BLaER1 treated with 17β-estradiol and CSF1 and Interleukin-3, amounts not matched to agents 10 nM and 100 nM (cell line): ENCODE data around the gene RCBTB2.

ENCODE experiments used
- H3K27ac ChIP-seq, 11 experiments: shearing (Covaris generic); formaldehyde crosslinking; 2 replicates each; pipeline ENCODE4 v1.8.1; 2022
- H3K27me3 ChIP-seq, 11 experiments: shearing (Covaris generic); formaldehyde crosslinking; 2 replicates each; pipeline ENCODE4 v1.8.1; 2022
- H3K36me3 ChIP-seq, 11 experiments: shearing (Covaris generic); formaldehyde crosslinking; 2 replicates each; pipeline ENCODE4 v1.8.1; 2022
- H3K4me1 ChIP-seq, 10 experiments: shearing (Covaris generic); formaldehyde crosslinking; 2 replicates each; pipeline ENCODE4 v1.8.1; 2022
- H3K4me2 ChIP-seq, 11 experiments: shearing (Covaris generic); formaldehyde crosslinking; 2 replicates each; pipeline ENCODE4 v1.8.1; 2022
- H3K4me3 ChIP-seq, 10 experiments: shearing (Covaris generic); formaldehyde crosslinking; 2 replicates each; pipeline ENCODE4 v1.8.1; 2022
- H3K9ac ChIP-seq, 11 experiments: shearing (Covaris generic); formaldehyde crosslinking; 2 replicates each; pipeline ENCODE4 v1.8.1; 2022
- H3K9me3 ChIP-seq, 11 experiments: shearing (Covaris generic); formaldehyde crosslinking; replicated peaks in 1 of 11; 2 replicates each; pipeline ENCODE4 v1.8.1; 2022
- H4K20me1 ChIP-seq, 11 experiments: shearing (Covaris generic); formaldehyde crosslinking; 2 replicates each; pipeline ENCODE4 v1.8.1; 2022
- Cebpa-rat ChIP-seq, 11 experiments: shearing (Covaris generic); IDR thresholded peaks; 2 replicates each; pipeline ENCODE4 v1.8.1; 2022

The RCBTB2 gene

GRCh38 chr13:48492096-48492440 is 40.8 kb downstream of the RCBTB2 start:
- H3K9me3 ChIP-seq, result peaks cover 0 to 20% (median 16%) of the 10 kb centered on the region in 11 experiments; a peak in 20 of 22 replicates
- peak overlapping the region; percentile 80 to 97 (median 93) for H3K27ac ChIP-seq
- H3K4me2 ChIP-seq, result peak overlapping the region; percentile 78 to 94 (median 89)
- H3K27me3 ChIP-seq, result no peaks in the 10 kb centered on the region
- H3K4me3 ChIP-seq, result peak overlapping the region; percentile 46 to 70 (median 58)
- no peaks in the 10 kb centered on the region for H4K20me1 ChIP-seq
- TF ChIP-seq Cebpa-rat (IDR thresholded peaks at IDR 0.05), result no peak
- peak overlapping the region; percentile 77 to 88 (median 85) for H3K9ac ChIP-seq
- H3K36me3 ChIP-seq, result peaks cover 34 to 59% (median 47%) of the 10 kb centered on the region in 11 experiments
- peaks cover 72 to 93% (median 84%) of the 10 kb centered on the region in 10 experiments for H3K4me1 ChIP-seq

GRCh38 chr13:48491423-48492095 is 41.3 kb downstream of the RCBTB2 start:
- Histone ChIP-seq H3K4me3 (peak overlapping the region; percentile 46 to 70 (median 58)), H3K9me3 (peaks cover 0 to 25% (median 20%) of the 10 kb centered on the region in 11 experiments; a peak in 20 of 22 replicates), H3K4me2 (peak overlapping the region; percentile 78 to 94 (median 89)), H3K27ac (peak overlapping the region; percentile 80 to 97 (median 93)), H4K20me1 (no peaks in the 10 kb centered on the region), H3K9ac (peak overlapping the region; percentile 77 to 88 (median 85)), H3K4me1 (peaks cover 72 to 94% (median 80%) of the 10 kb centered on the region in 10 experiments), H3K27me3 (no peaks in the 10 kb centered on the region), H3K36me3 (peaks cover 39 to 61% (median 52%) of the 10 kb centered on the region in 11 experiments)
- no peak for TF ChIP-seq Cebpa-rat (IDR thresholded peaks at IDR 0.05)

GRCh38 chr13:48490241-48490640 is 42.6 kb downstream of the RCBTB2 start:
- Histone ChIP-seq H3K9me3 (peaks cover 0 to 34% (median 31%) of the 10 kb centered on the region in 11 experiments; a peak in 20 of 22 replicates), H3K36me3 (peaks cover 30 to 57% (median 51%) of the 10 kb centered on the region in 11 experiments), H3K27ac (peak overlapping the region; percentile 80 to 97 (median 93)), H3K4me1 (peaks cover 67 to 94% (median 73%) of the 10 kb centered on the region in 10 experiments), H3K4me2 (peak overlapping the region; percentile 78 to 94 (median 89)), H3K9ac (peak overlapping the region; percentile 77 to 88 (median 85); a peak in 18 of 22 replicates), H3K4me3 (peak overlapping the region in 9 of 10 experiments; percentile 50 to 70 (median 60); a peak in 16 of 20 replicates), H3K27me3 (no peaks in the 10 kb centered on the region), H4K20me1 (no peaks in the 10 kb centered on the region)
- no peak for TF ChIP-seq Cebpa-rat (IDR thresholded peaks at IDR 0.05)

- TF ChIP-seq Cebpa-rat (IDR thresholded peaks at IDR 0.05), result no peak
- Histone ChIP-seq H3K4me2 (peak overlapping the region; percentile 78 to 94 (median 89)), H3K27ac (peak overlapping the region in 10 of 11 experiments; percentile 80 to 97 (median 93); a peak in 20 of 22 replicates), H3K9ac (peak overlapping the region in 7 of 11 experiments; percentile 6 to 88 (median 85); a peak in 13 of 22 replicates), H3K4me1 (peaks cover 61 to 94% (median 73%) of the 10 kb centered on the region in 10 experiments), H3K36me3 (peaks cover 30 to 63% (median 56%) of the 10 kb centered on the region in 11 experiments), H3K27me3 (no peaks in the 10 kb centered on the region), H3K9me3 (peaks cover 0 to 34% (median 32%) of the 10 kb centered on the region in 11 experiments; a peak in 20 of 22 replicates), H4K20me1 (no peaks in the 10 kb centered on the region), H3K4me3 (peak overlapping the region in 7 of 10 experiments; percentile 50 to 70 (median 61); a peak in 11 of 20 replicates)
Measured at GRCh38 chr13:48489666-48490065, 43.2 kb downstream of the RCBTB2 start.

GRCh38 chr13:48488995-48489394 is 43.9 kb downstream of the RCBTB2 start:
- TF ChIP-seq Cebpa-rat (IDR thresholded peaks at IDR 0.05), result no peak
- peak overlapping the region; percentile 16 to 94 (median 89); a peak in 17 of 22 replicates for H3K4me2 ChIP-seq
- H3K4me1 ChIP-seq, result peaks cover 54 to 94% (median 66%) of the 10 kb centered on the region in 10 experiments
- H3K27me3 ChIP-seq, result no peaks in the 10 kb centered on the region
- H3K9ac ChIP-seq, result peak overlapping the region in 6 of 11 experiments; percentile 26 to 88 (median 84); a peak in 11 of 22 replicates
- H3K9me3 ChIP-seq, result peaks cover 0 to 34% (median 32%) of the 10 kb centered on the region in 11 experiments; a peak in 20 of 22 replicates
- peaks cover 30 to 68% (median 63%) of the 10 kb centered on the region in 11 experiments for H3K36me3 ChIP-seq
- no peaks in the 10 kb centered on the region for H4K20me1 ChIP-seq
- H3K27ac ChIP-seq, result peak overlapping the region in 10 of 11 experiments; percentile 80 to 97 (median 93); a peak in 19 of 22 replicates
- peak overlapping the region in 6 of 10 experiments; percentile 50 to 70 (median 60); a peak in 10 of 20 replicates for H3K4me3 ChIP-seq

GRCh38 chr13:48487968-48488367 is 44.9 kb downstream of the RCBTB2 start:
- Histone ChIP-seq H3K4me2 (peak overlapping the region in 6 of 11 experiments; percentile 82 to 94 (median 88); a peak in 10 of 22 replicates), H3K27me3 (no peaks in the 10 kb centered on the region), H3K27ac (peak overlapping the region in 4 of 11 experiments; percentile 80 to 97 (median 91); a peak in 5 of 22 replicates), H3K9me3 (peaks cover 0 to 34% (median 32%) of the 10 kb centered on the region in 11 experiments; a peak in 20 of 22 replicates), H3K4me3 (peak overlapping the region in 6 of 10 experiments; percentile 17 to 70 (median 58); a peak in 10 of 20 replicates), H3K4me1 (peaks cover 44 to 92% (median 56%) of the 10 kb centered on the region in 10 experiments), H4K20me1 (no peaks in the 10 kb centered on the region), H3K9ac (peak overlapping the region in 2 of 11 experiments; percentile 85 to 88; a peak in 1 of 22 replicates), H3K36me3 (peaks cover 30 to 78% (median 73%) of the 10 kb centered on the region in 11 experiments)
- no peak for TF ChIP-seq Cebpa-rat (IDR thresholded peaks at IDR 0.05)

- no peak for TF ChIP-seq Cebpa-rat (IDR thresholded peaks at IDR 0.05)
- Histone ChIP-seq H3K4me1 (peaks cover 35 to 98% (median 47%) of the 10 kb centered on the region in 10 experiments), H3K4me2 (peak overlapping the region in 4 of 11 experiments; percentile 23 to 94 (median 85); a peak in 7 of 22 replicates), H4K20me1 (no peaks in the 10 kb centered on the region), H3K27me3 (no peaks in the 10 kb centered on the region), H3K27ac (peak overlapping the region in 7 of 11 experiments; percentile 2 to 97 (median 49); a peak in 10 of 22 replicates), H3K36me3 (peaks cover 30 to 90% (median 85%) of the 10 kb centered on the region in 11 experiments), H3K4me3 (peak overlapping the region in 1 of 10 experiments; percentile 70; a peak in 2 of 20 replicates), H3K9ac (peak overlapping the region in 1 of 11 experiments; percentile 20; a peak in 1 of 22 replicates), H3K9me3 (peaks cover 0 to 34% (median 32%) of the 10 kb centered on the region in 11 experiments; a peak in 20 of 22 replicates)
Measured at GRCh38 chr13:48486836-48487235, 46.0 kb downstream of the RCBTB2 start.

GRCh38 chr13:48486362-48486761 is 46.5 kb downstream of the RCBTB2 start:
- H3K27me3 ChIP-seq, result no peaks in the 10 kb centered on the region
- peak overlapping the region in 7 of 11 experiments; percentile 2 to 97 (median 49); a peak in 11 of 22 replicates for H3K27ac ChIP-seq
- peaks cover 30 to 98% (median 43%) of the 10 kb centered on the region in 10 experiments for H3K4me1 ChIP-seq
- H3K36me3 ChIP-seq, result peaks cover 32 to 95% (median 87%) of the 10 kb centered on the region in 11 experiments
- H3K4me2 ChIP-seq, result peak overlapping the region in 5 of 11 experiments; percentile 6 to 94 (median 83); a peak in 8 of 22 replicates
- peaks cover 0 to 34% (median 32%) of the 10 kb centered on the region in 11 experiments; a peak in 20 of 22 replicates for H3K9me3 ChIP-seq
- no peaks in the 10 kb centered on the region for H4K20me1 ChIP-seq
- no peak overlapping the region for H3K4me3 ChIP-seq
- H3K9ac ChIP-seq, result peak overlapping the region in 2 of 11 experiments; percentile 20 to 24; a peak in 1 of 22 replicates
- no peak for TF ChIP-seq Cebpa-rat (IDR thresholded peaks at IDR 0.05)
